HG03159 (cell line): ENCODE results near the gene TANC2.

Source experiments
- ATAC-seq: cut with Tn5 transposase; IDR thresholded peaks from one replicate; pipeline ENCODE4 v1.9.1; 2021; ENCODE audit warnings: mild to moderate bottlenecking, moderate library complexity; ENCODE audit not compliant: unreplicated experiment

Gene TANC2

GRCh38 chr17:62999736-63000135, 33.7 kb downstream of the TANC2 start:
- ATAC-seq: no peak

- ATAC-seq: no peak
Observed at GRCh38 chr17:63001689-63002394, 35.8 kb downstream of the TANC2 start.

- no peak for ATAC-seq
Observed at GRCh38 chr17:63002625-63003024, 36.6 kb downstream of the TANC2 start.

GRCh38 chr17:63015824-63016223, 49.8 kb downstream of the TANC2 start:
- no peak for ATAC-seq
